Glomerular visceral epithelial cell (primary cell): ENCODE measurements around the gene ADK.

Source experiments
- DNase-seq: peaks from one replicate; pipeline ENCODE4 v3.0.0-alpha.2; 2016; ENCODE audit errors: extremely low spot score

The ADK gene

DNA sequence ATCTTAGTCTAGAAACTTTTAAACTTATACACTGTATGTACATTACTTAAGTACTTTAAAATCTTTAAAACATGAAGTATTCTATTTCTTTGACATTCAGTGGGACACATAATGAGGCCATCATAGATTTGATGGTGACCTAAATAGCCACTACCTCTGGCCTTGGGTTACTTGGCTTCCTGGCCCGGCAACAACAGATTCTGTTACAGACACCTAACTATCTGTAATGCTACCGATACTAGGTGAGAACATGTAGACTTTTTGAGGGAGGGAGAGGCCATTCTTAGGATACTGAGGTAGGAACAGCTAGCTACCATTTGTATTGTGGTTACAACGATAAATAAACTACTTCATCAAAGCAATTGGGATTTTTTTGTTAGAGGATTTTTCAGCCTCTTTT lies 520.7 kb downstream of the ADK start:
- DNase-seq = no peak

DNA sequence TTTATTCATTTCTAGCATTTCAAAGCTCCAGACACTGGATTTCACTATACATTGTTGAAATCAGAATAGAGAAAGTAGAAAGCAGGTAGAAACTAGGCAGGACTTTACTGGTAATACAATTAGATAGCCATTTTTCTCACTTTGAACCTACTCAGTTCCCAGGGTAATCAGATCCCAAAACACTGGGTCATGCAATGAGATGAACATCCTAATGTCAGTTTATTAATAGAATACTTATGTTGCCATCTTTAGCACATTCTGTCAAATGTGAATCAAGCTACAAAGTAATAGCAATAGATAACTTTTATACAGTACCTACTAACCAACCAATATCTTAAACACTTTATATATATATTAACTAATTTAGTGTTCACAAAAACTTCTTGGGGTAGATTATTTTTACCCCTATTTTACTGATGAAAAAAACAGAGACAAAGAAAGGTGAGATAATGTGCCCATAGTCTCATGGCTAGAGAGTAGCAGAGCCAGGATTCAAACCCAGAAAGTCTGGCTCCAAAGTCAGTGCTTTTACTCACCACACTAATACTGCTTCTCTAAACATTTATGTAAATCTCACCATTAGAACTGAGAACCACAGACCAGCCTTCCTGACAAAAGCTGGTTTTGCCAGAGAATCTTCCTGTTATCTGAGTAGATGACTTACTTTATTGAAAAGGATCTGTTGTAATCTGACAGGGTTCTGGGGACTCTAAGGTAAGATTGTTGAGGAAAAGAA lies 521.6 kb downstream of the ADK start:
- no peak for DNase-seq

DNA sequence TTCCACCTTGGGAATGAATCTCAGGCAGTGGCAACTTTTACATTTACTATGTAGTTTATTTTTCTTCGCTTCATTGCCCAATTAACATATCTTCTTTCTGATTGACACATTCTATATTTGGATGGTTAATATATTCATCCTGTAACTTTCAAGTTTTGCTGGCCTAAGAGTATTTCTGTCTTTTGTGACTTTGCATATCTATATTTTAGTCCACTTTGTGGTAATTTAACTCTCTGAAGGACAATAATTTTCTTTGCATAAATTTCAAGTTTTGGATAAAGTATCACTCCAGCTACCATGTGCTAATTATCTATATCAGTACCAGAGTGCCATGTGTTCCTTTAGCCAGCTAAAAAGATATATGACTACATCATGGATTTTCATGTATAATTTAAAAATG lies 523.9 kb downstream of the ADK start:
- no peak for DNase-seq

DNA sequence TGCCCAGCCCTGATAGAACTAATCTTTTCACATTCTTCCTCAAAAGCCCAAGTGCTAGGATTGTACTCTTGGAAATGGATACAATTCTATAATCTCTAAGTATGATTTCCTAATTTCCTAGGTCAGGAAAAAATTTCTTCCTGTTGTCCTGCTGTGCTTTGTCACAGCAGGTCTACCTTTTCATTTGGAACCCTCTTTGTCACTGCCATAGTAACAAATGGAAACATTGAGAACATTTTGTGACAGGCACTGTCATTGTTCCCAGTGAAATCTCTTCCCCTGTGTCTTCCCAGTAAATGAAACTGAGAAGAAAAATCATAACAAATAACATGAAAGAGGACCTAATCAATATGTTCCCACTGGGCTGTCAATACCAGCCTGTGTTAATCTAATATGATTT lies 524.5 kb downstream of the ADK start:
- DNase-seq = no peak

DNA sequence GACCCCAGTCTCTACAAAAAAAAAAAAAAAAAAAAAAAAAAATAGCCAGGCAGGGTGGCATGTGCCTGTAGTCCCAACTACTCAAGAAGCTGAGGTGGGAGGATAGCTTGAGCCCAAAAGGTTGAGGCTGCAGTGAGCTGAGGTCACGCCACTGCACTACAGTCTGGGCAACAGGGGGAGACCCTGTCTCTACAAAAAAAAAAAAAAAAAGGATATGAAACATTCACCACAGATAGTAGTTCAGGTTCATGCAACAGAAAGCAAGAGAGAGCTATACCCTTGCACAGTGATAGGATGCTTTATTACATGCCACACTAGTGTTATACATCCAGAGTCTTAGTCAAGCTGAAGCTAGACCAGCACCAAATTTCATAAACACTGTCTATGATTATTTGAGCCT lies 526.9 kb downstream of the ADK start:
- no peak for DNase-seq

DNA sequence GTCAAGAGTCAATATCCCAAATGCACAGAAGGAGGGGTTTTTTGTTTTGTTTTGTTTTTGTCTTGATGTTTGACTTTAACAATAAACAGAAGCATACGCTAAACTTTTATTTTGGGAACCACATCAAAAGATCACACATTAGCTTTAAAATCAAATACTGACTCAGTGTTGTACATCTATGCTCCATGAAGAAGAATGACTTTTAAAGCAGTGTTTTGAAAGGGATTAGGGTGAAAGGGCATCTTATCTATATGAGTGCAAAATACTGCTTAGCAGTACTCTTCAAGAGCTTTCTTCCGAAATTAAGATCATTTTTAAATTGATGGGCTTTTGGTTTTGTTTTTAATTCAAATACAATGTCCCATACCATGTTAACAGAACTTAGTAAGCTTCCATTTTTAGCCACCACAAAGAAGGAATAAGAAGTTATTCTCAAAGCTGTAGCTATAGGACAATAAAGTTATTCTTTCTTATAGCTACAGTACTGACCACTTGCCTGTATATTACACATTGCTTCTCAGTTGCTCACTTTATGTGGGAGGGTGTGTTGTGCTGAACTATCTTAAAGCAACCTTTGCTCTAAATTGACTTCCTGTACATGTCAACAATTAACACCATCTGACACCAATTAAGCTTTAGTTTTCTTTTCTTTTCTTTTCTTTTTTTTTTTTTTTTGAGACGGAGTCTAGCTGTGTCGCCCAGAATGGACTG lies 531.1 kb downstream of the ADK start:
- DNase-seq = no peak

DNA sequence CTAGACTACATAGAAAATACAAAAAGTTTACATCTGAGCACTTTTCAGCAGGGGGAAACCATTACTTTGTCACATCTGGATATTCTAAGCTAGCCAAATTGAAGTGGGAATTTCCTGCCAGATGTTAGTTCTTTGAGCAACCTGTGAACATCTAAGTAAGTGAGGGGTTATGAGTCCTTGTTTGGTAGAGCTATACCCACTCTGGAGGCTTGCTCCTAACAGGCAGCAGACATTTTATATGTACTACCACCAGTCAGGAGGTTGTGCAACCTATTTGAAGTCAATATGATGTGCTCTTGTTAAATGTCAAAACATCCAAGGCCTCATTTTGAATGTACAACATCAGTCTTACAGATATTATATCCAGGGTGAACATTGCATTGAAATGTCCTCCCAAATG lies 532.0 kb downstream of the ADK start:
- no peak for DNase-seq

DNA sequence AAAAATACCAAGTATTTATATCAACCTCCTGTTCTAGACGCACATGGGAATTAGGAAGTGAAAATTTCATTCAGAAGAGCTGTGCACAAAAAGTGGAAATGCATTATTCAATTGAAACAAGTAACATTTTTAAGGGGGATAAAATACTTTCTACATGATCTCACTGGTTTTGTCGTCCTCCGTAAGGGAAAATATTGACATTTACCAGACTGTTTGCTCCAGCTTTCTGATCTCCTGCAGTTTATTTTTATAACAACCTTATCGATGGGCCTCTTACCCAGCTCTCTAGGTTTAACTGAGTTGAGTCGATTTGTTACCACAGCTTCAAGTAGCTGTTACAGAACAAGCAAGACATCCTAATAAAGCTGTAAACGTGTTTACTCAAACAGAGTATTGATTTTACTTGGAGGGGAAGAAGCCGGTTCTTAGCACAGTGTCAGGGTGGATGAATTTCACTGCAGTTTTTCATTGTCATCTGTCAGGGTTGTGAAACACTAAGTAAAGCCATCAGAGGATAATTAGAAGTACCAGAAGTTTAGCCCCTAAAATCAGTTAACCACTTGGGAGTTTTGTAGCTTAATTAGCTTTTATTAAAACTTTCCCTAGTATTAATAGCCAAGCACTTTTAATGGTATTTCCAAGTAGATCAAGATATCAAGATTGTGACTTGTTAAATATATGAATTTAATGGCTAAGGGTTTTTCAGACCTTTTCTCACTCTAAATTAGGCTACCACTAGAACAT lies 532.8 kb downstream of the ADK start:
- DNase-seq = no peak

DNA sequence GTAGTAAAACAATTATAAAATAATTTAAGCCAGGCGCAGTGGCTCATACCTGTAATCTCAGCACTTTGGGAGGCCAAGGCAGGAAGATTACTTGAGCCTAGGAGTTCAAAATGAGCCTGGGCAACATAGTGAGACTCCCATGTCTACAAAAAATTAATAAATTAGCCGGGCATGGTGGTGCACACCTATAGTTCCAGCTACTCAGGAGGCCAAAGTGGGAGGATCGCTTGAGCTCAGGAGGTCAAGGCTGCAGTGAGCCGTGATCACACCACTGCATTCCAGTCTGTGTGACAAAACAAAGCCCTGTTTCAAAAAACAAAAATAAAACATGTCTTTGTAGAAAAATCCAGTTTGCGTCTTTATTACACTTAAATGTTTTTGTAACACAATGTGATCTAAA lies 533.4 kb downstream of the ADK start:
- no peak for DNase-seq

DNA sequence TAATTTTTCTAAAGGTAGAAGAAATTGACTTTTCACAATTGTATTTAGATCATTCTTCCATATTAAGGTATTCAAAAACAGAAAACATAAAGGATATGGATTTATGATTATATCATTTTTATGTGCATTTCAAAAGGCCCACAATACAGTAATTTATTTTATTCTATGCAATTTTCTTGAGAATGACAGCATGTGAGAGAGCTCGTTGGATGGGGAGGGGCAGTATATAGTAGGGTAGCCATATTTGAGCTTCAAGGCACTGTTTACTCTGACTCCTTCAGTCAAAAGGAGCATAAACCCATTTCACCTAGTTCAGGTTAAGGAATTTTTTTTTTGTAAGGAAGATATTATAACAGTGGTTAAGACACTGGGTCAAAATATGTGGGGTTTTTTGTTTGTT lies 534.5 kb downstream of the ADK start:
- DNase-seq = no peak

DNA sequence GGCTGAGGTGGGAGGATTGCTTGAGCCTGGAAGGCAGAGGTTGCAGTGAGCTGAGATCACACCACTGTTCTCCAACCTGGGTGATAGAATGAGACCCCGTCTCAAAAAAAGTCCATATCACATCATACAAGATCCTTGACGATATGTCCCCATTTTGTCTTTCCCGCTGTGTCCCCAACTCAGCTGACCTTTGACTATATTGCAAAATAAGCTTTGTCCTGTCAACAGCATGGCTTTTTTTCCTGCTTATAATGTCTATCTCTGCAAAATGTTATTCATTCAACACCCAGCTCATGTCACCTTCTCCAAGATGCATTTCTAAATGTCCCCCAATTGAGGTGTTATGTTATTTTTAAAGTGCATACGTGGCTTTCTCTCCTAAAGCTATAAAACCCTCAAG lies 539.4 kb downstream of the ADK start:
- no peak for DNase-seq

DNA sequence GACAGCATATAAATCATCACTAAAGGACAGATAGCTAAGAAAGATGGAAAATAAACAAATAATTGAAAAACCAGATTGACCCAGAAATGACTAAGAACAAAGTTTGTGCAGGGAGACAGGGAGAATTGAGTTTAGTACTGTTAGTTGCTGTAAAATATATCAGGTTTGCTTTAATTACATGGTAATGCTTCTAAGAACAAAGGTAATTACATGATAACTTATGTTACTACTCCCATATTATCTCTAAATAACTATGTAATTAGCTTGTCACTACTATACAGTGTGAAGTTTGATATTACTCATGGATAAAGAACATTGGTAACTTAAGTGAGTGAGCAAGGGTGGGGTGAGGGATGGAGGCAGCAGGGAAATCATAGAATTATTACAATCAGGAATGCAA lies 540.1 kb downstream of the ADK start:
- DNase-seq = no peak

DNA sequence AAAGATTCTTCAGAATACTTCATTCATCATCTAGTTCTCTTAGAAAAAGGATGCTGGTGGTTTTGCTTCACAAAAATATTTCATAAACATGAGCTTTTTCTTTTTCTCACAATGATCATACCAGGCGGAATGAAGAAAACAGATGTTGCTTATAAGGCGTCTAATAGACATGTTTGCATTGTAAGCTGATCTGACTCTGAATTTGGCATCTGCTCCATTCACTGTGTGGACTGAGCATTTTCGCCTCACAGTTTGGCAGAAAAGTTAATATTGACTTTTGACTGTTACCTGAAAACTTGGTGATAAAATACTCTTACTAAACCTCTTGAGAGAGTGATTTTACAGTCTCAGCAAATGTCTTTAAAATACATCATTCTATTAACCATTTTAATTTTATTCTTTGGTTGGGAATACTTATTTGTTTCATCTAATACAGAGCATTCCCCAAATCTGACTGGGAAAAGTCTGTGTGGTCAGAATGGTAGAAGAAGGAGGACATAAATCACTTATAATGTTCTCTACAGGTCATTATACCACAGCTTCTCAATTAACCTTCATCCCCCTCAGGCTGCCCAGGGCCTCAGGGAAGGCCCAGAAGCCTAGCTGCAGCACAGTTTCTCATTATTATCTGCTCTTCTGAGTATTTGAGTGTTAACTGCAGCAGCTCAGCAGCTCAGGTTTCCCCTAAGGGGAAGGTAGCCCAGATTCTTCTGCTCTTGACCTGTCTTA lies 553.8 kb downstream of the ADK start:
- no peak for DNase-seq

DNA sequence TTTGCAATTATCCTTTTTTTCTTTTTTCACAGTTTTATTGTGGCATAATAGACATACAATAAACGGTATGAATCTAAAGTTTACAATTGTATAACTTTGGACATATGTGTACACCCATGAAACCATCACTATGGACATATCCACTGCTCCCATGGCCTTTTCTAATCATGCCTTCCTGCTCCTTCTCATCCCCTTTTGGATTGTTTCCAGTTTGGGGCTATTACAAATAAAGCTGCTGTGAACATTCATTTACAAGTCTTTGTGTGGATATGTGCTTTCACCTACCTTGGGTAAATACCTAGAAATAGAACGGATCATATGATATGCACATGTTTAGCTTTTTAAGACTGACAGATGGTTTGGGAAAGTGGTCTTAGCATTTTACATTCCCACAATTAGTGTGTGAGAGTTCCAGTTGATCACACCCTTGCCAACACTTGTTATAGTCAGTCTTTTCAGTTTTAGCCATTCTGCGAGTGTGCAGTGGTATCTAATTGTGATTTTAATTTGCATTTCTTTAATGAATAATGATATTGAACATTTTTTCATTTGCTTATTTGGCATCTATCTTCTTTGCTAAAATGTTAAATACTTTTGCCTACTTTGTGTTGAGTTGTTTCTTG lies 554.4 kb downstream of the ADK start:
- no peak for DNase-seq

DNA sequence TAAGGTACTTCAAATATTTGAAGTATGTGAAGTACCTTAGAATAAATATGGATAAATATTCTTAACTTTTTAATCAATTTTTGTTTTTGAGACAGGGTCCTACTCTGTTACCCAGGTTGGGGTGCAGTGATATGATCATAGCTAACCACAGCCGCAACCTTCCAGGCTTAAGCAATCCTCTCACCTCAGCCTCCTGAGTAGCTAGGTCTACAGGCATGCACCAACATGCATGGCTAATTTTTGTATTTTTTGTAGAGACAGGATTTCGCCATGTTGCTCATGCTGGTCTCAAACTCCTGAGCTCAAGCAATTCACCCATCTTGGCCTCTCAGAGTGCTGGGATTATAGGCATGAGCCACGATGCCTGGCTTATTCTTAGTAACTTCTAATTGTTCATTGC lies 555.9 kb downstream of the ADK start:
- no peak for DNase-seq

DNA sequence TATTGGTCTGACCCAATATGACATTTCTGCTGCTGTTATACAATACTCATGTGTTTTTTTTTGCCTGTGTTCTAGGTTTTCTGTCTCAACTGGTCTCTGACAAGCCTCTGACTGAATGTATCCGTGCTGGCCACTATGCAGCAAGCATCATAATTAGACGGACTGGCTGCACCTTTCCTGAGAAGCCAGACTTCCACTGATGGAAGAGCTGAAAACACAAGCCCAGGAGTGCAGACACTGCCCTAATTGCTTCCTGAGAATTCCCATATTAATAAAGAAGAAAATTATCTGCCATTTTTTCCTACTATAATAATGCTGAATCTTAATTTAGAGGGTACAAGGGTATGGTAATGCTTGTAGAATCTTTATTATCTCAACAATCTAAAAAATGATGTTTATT lies 557.2 kb downstream of the ADK start:
- DNase-seq = no peak

DNA sequence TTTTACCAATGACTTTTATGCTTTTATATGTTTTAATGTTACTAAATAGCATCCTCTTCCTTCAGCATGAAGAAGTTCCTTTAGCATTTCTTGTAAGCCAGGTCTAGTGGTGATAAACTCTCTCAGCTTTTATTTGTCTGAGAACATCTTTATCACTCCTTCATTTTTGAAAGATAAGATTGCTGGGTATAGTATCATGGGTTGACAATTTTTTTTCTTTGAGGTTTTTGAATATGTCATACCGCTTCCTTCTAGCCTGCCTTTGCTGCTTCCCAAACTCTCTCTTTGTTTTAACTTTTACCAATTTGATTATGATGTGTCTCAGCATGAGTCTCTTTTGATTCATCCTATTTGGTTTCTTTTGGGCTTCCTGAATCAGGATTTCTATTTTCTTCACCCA lies 567.2 kb downstream of the ADK start:
- DNase-seq = no peak

DNA sequence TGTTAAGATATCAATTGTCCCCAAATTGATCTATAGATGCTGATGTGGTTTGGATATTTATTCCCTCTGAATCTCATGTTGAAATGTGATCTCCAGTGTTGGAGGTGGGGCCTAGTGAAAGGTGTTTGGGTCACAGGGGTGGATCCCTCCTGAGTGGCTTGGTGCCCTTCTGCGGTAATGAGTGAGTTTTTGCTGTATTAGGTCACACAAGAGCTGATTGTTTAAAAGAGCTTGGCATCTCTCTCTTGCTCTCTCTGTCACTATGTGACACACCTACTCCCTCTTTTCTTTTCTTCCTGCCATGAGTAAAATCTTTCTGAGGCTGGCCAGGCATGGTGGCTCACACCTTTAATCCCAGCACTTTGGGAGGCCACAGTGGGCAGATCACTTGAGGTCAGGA lies 577.2 kb downstream of the ADK start:
- no peak for DNase-seq

DNA sequence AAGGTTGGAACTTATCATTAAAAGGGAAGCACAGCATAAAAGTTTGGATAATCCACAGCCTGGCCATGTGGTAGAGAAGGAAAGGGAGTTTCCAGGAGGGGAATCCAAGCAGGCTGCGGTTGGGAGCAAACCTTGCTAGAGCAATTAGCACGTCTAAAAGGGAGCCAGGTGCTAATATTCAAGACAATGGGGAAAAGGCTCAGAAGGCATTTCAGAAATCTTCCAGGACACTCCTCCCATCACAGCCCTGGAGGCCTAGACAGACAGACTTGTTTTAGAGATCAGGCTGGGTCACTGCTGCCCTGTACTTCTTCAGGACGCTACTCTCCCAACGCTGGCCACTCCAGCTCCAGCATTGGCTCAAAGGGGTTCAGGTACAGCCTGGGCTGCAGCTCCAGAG lies 579.2 kb downstream of the ADK start:
- no peak for DNase-seq

DNA sequence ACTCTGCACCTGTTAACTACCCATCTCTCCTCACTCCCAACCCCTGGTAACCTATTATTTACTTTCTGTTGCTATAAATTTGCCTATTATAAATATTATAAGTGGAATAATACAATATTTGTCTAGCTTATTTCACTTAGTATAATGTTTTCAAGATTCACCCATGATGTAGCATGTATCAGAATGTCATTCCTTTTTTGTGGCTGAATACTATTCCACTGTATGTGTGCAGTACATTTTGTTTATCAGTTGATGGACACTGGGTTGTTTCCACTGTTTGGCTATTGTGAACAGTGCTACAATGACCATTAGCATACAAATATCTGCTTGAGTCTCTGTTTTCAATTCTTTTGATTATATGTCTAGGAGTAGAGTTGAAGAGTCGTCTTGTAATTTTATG lies 582.6 kb downstream of the ADK start:
- DNase-seq = no peak

DNA sequence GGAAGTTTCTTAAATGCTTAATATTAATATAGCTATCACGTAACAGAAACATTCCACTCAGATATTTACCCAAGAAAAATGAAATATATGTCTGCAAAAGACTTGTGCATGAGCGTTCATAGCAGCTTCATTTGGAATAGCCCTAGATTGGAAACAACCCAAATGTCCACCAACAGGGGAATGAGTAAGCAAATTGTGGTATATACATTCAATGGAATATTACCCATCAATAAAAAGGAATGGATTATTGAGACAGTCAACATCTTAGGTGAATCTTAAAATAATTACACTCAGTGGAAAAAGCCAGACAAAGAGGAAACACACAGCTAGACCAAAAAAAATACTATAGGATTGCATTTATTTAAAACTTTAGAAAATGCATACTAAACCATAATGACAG lies 585.0 kb downstream of the ADK start:
- DNase-seq = no peak

DNA sequence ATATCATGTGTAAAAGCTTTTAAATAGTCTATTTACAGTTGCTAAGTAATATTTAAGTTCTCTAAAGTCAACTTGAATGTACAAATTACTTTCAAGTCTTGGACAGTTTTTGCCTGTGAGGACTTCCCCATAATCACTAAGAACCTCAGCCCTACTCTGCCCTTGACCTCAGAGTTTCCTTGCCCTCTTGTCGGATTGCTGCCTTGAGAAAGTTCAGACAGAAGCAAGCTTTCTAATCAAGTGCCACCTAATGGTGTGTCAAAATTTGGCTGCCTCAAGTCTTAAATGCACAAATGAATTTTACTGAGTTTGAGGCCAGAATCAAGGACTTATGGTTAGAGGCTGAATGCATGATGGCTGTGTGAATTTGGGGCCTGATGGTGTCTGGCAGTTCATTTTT lies 587.0 kb downstream of the ADK start:
- DNase-seq = no peak
